Mucosa of stomach (tissue), 1 donor: ENCODE data around the gene ZMYND19.
"Not testable (repeated sequence)": the region's sequence is repeated elsewhere in the genome, so short reads cannot be mapped to it uniquely, and the experiment has no call there.

ENCODE experiments used
- H3K27me3 ChIP-seq: one replicate; pipeline ENCODE4 v1.7.0; 2013; ENCODE audit warnings: mild to moderate bottlenecking, low read length; ENCODE audit not compliant: control insufficient read depth, insufficient read depth
- H3K36me3 ChIP-seq: one replicate; pipeline ENCODE4 v1.7.0; 2013; ENCODE audit warnings: low read length; ENCODE audit not compliant: control insufficient read depth, insufficient read depth
- H3K4me1 ChIP-seq: one replicate; pipeline ENCODE4 v1.7.0; 2013; ENCODE audit warnings: mild to moderate bottlenecking, low read length; ENCODE audit not compliant: control insufficient read depth, insufficient read depth
- H3K4me3 ChIP-seq: one replicate; pipeline ENCODE4 v1.7.0; 2013; ENCODE audit warnings: low read length
- H3K9ac ChIP-seq: one replicate; pipeline ENCODE4 v1.7.0; 2013; ENCODE audit warnings: mild to moderate bottlenecking, low read length, moderate library complexity
- H3K9me3 ChIP-seq: one replicate; pipeline ENCODE4 v1.7.0; 2013; ENCODE audit warnings: mild to moderate bottlenecking, low read length, moderate library complexity; ENCODE audit not compliant: control insufficient read depth
- donor health status: Pancreatic carcinoma.

The ZMYND19 gene

DNA sequence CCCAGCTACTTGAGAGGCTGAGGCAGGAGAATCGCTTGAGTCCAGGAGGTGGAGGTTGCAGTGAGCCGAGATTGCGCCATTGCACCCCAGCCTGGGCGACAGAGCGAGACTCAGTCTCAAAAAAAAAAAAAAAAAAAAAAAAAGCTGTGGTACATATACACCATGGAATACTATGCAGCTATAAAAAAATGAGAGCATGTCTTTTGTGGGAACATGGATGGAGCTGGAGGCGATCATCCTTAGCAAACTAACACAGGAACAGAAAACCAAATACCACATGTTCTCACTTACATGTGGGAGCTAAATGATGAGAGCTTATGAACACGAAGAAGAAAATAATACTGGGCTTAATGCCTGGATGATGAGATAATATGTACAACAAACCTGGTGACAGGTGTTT is 6.3 kb upstream of the ZMYND19 start:
- H3K4me3 ChIP-seq, H3K36me3 ChIP-seq, H3K9ac ChIP-seq, H3K9me3 ChIP-seq, H3K27me3 ChIP-seq: not testable (repeated sequence)
- H3K4me1 ChIP-seq, result peaks cover 20% of the 10 kb centered on the region

DNA sequence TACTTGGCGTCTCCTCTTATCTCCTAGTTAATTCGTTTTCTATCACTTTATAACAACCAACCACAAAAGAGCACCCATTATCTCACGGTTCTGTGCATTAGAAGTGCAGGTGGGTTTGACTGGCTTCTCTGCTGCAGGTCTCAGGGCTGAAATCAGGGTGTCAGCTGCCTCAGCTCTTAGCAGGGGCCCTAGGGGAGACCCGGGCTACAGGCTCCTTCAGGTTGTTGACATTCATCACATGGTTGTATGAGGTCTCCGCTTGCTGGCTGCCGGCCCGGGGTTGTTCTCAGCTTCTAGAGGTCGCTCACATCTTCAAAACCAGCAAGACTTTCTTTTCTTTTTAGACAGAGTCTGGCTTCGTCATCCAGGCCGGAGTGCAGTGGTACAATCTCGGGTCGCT is 2.9 kb upstream of the ZMYND19 start:
- Histone ChIP-seq H3K4me3 (no peak overlapping the region), H3K9ac (no peak overlapping the region), H3K36me3 (no peaks in the 10 kb centered on the region), H3K4me1 (peaks cover 31% of the 10 kb centered on the region), H3K27me3 (no peaks in the 10 kb centered on the region), H3K9me3 (no peaks in the 10 kb centered on the region)

DNA sequence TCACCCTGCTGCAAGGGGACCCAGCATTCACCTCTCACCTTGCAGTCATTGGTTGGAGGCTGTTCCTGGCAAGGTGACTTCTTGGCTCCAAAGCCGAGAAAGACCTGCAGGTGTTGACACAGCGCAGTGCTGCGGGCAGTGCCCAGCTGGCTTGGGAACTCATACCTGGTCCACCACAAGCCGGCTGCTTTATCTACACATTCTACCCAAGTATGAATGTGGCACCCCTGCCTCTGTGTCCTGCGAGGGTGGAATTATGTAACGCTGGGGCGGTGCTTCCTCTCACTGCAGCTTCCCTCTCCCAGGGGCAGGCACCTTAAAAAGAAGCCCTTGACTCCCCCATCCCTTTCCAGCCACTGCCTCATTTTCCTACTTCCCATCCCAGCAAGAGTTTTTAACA is 2.5 kb upstream of the ZMYND19 start:
- no peaks in the 10 kb centered on the region for H3K27me3 ChIP-seq
- H3K9ac ChIP-seq, result no peak overlapping the region
- no peaks in the 10 kb centered on the region for H3K36me3 ChIP-seq
- H3K4me1 ChIP-seq, result peaks cover 31% of the 10 kb centered on the region
- no peaks in the 10 kb centered on the region for H3K9me3 ChIP-seq
- H3K4me3 ChIP-seq, result no peak overlapping the region

DNA sequence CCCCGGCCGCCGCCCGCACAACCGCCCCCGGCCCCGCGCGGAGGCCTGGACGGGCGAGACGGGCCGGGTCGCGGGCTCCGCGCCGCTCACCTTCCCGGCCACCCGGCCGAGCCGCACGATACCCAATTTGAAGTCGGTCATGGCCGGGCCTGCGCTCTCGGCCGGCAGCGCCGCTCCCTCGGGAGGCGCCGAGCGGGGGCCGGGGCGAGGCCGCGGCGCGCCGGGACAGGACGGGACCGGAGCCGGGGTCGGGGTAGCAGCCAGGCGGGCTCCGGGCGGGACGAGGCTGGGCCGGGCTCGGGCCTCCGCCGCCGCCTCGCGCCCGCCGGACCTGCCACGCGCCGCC is 216 bp downstream of the ZMYND19 start:
- no peaks in the 10 kb centered on the region for H3K9me3 ChIP-seq
- no peak overlapping the region for H3K9ac ChIP-seq
- H3K4me1 ChIP-seq, result peaks cover 31% of the 10 kb centered on the region

DNA sequence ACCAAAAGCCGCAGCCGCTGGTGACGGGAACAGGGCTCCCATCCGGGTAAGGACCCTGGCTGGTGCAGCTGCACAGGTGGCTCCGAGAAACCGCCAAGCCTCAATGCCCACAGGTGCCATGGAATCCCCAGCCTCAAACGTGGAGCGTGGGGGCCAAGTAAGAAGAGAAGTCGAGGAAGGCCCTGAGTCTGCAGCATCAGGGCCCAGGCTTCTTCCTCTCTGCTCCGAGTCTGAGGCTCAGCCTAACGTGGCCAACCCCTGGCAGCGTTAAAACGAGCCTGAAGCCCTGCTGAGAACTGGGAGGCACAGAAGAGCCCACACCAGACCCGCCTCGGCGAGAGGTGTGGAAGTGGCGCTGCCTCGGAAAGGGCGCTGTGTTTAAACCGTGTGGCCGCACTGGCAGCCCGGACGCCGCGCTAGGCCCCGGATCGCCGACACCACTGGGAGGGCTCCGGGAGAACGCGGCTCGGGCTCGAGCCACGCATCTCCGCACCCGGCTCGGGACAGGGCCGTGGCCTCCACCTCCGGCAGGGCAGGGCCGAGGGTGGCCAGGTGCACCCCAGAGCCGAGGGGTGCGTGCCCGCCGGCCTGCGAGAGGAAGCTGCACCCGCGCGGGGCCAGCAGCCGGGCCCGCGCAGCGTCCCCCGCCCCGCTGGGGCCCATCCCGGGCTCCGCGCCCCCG is 730 bp downstream of the ZMYND19 start:
- Histone ChIP-seq H3K9ac (peak overlapping the region; percentile 63), H3K4me3 (no peak overlapping the region), H3K9me3 (no peaks in the 10 kb centered on the region), H3K36me3 (peaks cover 4% of the 10 kb centered on the region), H3K27me3 (no peaks in the 10 kb centered on the region), H3K4me1 (peaks cover 31% of the 10 kb centered on the region)

More for the DNA sequence above, 216 bp downstream of the ZMYND19 start:
- Histone ChIP-seq H3K36me3 (peaks cover 4% of the 10 kb centered on the region), H3K4me3 (no peak overlapping the region), H3K27me3 (no peaks in the 10 kb centered on the region)

DNA sequence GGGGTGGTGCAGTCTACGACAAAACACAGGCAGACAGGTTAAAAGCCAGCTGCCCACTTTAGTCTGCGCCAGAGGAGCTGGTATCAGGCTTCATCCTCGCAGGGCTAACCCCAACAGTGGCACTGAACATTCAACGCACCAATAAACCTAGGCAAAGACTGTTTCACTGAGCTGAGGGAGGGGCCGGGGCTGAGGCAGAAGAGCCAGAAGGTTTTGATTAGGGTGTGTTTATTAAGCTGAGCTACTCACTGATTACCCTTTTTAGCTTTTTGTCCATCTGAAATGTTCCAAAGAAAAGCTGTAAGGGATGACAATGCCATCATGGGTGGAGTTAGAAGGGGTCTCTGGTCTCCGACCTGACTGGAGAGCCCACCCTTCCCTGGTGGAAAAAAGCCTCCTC is 1.4 kb downstream of the ZMYND19 start:
- peak overlapping the region; percentile 63 for H3K9ac ChIP-seq

DNA sequence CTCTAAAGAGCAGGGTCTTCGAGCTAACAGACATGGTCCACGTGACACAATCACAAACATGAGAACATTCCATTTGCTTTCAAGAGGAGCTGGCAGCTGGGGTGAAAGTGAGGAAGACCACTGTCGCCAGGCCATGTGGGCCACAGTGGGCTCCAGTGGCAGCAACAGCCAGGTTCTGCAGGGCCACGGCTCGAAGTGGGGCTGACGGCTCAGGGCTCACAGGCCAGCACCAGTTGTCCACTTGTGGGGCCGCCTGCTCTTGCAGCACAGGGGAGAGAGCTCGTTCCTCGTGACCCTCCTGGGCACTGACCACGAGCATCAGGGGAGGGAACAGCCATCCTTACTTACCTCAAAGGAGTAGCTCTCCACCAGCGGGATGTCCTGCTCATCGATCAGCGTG is 2.0 kb downstream of the ZMYND19 start:
- Histone ChIP-seq H3K27me3 (no peaks in the 10 kb centered on the region), H3K9me3 (no peaks in the 10 kb centered on the region), H3K9ac (no peak overlapping the region), H3K36me3 (peaks cover 4% of the 10 kb centered on the region), H3K4me1 (peaks cover 22% of the 10 kb centered on the region), H3K4me3 (no peak overlapping the region)

More for the DNA sequence above, 1.4 kb downstream of the ZMYND19 start:
- peaks cover 4% of the 10 kb centered on the region for H3K36me3 ChIP-seq
- peaks cover 28% of the 10 kb centered on the region for H3K4me1 ChIP-seq
- no peaks in the 10 kb centered on the region for H3K27me3 ChIP-seq
- H3K9me3 ChIP-seq, result no peaks in the 10 kb centered on the region
- H3K4me3 ChIP-seq, result no peak overlapping the region

DNA sequence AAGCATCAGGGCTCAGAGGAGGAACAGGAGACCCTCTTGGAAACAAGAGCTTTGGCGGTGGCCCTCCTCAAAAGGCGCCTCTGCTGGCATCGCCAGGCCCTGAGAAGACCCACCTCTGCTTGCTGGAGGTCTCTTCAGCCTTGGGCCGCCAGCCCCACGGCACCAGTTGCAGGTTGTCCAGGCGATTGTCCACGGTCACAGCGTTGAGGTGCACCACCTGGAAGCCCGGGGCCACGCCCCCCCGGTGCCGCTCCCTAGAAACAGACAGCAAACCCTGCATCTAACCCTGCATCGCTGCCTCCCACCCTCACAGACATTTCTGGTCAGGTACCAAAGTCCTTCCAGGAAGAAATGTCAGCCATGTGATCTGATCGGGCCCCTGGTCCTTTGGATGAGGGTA is 3.5 kb downstream of the ZMYND19 start:
- H3K9me3 ChIP-seq, result no peaks in the 10 kb centered on the region
- peaks cover 11% of the 10 kb centered on the region for H3K4me1 ChIP-seq
- H3K27me3 ChIP-seq, result no peaks in the 10 kb centered on the region
- H3K4me3 ChIP-seq, result no peak overlapping the region
- H3K36me3 ChIP-seq, result peaks cover 4% of the 10 kb centered on the region
- no peak overlapping the region for H3K9ac ChIP-seq

DNA sequence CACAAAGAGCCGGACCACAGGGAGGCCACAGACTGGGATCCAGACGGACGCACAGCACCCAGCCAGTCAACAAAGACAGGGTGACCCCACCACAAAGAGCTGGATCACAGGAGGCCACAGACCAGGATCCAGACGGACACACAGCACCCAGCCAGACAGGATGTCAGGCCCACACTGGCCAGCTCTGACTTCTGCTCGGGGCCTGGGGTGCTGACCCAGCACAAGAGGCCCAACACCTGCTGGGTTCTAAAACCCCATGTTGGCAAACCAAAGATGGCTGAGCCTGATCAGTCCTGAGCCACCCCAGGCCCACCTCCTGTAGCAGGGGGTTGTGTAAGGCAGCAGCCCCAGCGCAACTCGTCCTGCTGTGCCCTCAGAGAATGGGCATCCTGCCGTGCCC is 6.4 kb downstream of the ZMYND19 start:
- Histone ChIP-seq H3K36me3 (peaks cover 4% of the 10 kb centered on the region), H3K4me3 (no peak overlapping the region)

DNA sequence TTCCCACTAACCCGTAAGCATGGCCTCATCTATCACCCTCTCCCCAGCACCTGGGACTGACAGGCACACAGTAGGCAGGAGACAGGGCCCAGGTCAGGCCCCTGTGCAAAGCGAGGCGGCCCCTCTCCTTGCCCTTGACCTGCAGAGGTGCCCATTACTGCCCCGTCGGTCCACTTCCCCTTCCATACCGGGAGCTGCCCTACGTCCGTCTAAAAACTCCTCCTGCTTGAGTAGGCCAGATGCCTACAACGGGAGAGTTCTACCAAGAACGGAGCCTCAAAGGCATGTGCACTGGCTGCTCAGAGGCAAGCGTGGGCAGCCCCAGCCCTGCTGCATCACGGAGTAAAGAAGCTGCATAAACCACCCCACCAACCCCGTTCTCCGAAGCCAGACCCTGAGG is 7.0 kb downstream of the ZMYND19 start:
- Histone ChIP-seq H3K4me1 (peaks cover 5% of the 10 kb centered on the region), H3K36me3 (peaks cover 4% of the 10 kb centered on the region)

More for the DNA sequence above, 6.4 kb downstream of the ZMYND19 start:
- Histone ChIP-seq H3K27me3 (no peaks in the 10 kb centered on the region), H3K4me1 (peaks cover 9% of the 10 kb centered on the region), H3K9ac (no peak overlapping the region), H3K9me3 (no peaks in the 10 kb centered on the region)

DNA sequence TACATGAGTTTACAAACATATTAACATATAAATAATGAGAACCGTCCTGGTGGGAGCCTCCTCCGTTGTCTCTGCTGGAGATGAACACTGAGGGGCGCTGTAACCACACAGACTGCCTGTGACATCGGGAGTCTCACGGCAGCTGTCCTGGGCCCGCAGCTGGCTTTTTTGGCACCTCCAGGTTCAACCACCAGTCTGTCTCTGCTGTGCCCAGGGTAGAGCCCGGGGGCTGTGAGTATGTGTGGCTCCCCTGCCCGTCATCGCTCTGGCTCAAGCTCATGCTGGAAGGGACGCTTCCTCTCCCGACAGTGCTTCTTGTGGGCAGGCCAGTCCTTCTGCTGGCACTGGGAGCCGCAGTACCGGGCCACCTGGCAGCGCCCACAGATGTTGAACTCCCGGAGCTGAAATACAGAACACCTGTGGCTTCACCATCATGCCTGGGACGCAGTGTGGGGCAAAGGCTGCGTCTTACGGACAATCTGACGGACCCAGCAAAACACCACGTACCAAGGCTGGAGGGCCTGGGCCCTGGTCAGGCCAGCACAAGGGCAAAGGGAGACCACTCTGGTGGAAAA is 7.9 kb downstream of the ZMYND19 start:
- Histone ChIP-seq H3K4me3 (no peak overlapping the region), H3K9ac (no peak overlapping the region), H3K9me3 (no peaks in the 10 kb centered on the region), H3K27me3 (no peaks in the 10 kb centered on the region), H3K4me1 (peaks cover 11% of the 10 kb centered on the region), H3K36me3 (peaks cover 4% of the 10 kb centered on the region)

More for the DNA sequence above, 7.0 kb downstream of the ZMYND19 start:
- H3K4me3 ChIP-seq, result no peak overlapping the region
- no peak overlapping the region for H3K9ac ChIP-seq
- no peaks in the 10 kb centered on the region for H3K9me3 ChIP-seq
- H3K27me3 ChIP-seq, result no peaks in the 10 kb centered on the region

DNA sequence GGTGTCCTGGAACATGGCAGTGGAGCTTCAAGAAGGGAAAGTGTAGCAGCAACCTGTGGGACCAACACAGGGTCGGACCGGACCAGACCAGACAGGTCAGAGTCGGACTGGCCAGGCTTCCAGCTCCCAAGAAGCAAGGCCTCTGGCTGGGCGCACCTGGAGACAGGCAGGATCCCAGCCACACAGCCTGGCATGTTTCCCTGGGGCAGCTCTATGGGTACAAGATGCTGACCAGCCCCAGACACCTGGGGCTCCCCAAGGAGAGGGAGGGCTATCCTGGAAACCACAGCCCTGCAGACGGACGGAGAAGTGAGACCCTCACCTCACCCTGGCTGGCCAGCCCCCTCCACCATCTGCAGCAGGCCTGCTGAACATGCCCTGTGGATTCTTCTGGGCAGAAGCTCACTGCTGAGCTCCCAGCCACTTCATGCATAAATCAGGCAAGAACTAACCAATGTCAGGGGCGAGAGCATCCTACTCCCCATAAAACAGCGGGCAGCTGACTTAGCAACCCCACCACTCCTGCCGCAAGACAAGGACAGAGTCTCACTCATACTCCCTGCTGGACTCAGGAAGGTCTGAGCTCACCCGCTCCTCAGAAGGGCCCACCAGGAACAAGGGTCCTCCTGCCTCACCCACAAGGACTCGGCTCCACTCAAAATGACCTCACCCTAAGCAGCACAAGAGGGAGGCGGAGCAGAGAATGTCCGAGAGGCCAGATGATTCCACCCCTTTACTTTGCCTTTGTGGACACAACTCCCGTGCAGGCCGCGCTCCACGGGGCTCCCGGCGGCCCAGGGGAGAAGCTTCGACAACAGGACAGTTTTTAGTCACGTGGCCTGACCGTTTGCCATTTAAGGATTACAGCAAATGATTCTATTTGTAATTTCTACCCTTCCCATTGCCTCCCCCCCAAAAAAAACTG is 8.7 kb downstream of the ZMYND19 start:
- Histone ChIP-seq H3K4me1 (peaks cover 17% of the 10 kb centered on the region), H3K36me3 (peaks cover under 1% of the 10 kb centered on the region), H3K27me3 (no peaks in the 10 kb centered on the region), H3K9me3 (no peaks in the 10 kb centered on the region), H3K9ac (no peak overlapping the region), H3K4me3 (no peak overlapping the region)
